NCI-H1436 (cell line): ENCODE results near the gene CHAT.

Source experiments
- DNase-seq: peaks from one replicate; lab custom pipeline; 2025; lab: John Stamatoyannopoulos, UW

The CHAT gene

GRCh38 chr10:49688920-49689319 is 75.1 kb downstream of the CHAT start:
- no peak for DNase-seq

GRCh38 chr10:49689882-49690510 is 76.2 kb downstream of the CHAT start:
- no peak for DNase-seq

- DNase-seq: no peak
Observed at GRCh38 chr10:49690698-49691356, 77.0 kb downstream of the CHAT start.

GRCh38 chr10:49691588-49691987 is 77.8 kb downstream of the CHAT start:
- DNase-seq: no peak

- no peak for DNase-seq
Observed at GRCh38 chr10:49694466-49694865, 80.6 kb downstream of the CHAT start.

GRCh38 chr10:49696311-49696710 is 82.5 kb downstream of the CHAT start:
- no peak for DNase-seq

- DNase-seq: no peak
Observed at GRCh38 chr10:49698679-49699078, 84.8 kb downstream of the CHAT start.

GRCh38 chr10:49700211-49700610 is 86.4 kb downstream of the CHAT start:
- no peak for DNase-seq

GRCh38 chr10:49700997-49701396 is 87.2 kb downstream of the CHAT start:
- peak; percentile 71 for DNase-seq

GRCh38 chr10:49707585-49707984 is 93.7 kb downstream of the CHAT start:
- DNase-seq: no peak

- DNase-seq: no peak
Observed at GRCh38 chr10:49709934-49710333, 96.1 kb downstream of the CHAT start.

GRCh38 chr10:49710966-49711365 is 97.1 kb downstream of the CHAT start:
- DNase-seq: no peak

- DNase-seq: no peak
Observed at GRCh38 chr10:49711481-49711880, 97.6 kb downstream of the CHAT start.

- no peak for DNase-seq
Observed at GRCh38 chr10:49713266-49713665, 99.4 kb downstream of the CHAT start.
